Measurements from ENCODE around the gene THRA.
A peak's percentile ranks its signal among the peaks of the same experiment; 100 is the strongest.

Gene THRA

DNA sequence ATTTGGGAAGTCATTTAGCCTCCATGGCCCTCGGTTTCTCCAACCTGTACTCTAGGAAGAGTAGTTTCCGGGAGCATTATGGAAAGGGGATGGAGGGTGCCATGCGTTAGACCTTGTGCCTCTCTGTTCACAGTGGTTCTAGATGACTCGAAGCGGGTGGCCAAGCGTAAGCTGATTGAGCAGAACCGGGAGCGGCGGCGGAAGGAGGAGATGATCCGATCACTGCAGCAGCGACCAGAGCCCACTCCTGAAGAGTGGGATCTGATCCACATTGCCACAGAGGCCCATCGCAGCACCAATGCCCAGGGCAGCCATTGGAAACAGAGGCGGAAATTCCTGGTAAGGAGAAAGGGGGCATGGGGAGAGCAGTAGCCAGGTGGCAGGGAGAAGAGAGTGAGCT, 21.7 kb downstream of the THRA start:
- no peak for DNase-seq (ENCODE audit: low spot score)

DNA sequence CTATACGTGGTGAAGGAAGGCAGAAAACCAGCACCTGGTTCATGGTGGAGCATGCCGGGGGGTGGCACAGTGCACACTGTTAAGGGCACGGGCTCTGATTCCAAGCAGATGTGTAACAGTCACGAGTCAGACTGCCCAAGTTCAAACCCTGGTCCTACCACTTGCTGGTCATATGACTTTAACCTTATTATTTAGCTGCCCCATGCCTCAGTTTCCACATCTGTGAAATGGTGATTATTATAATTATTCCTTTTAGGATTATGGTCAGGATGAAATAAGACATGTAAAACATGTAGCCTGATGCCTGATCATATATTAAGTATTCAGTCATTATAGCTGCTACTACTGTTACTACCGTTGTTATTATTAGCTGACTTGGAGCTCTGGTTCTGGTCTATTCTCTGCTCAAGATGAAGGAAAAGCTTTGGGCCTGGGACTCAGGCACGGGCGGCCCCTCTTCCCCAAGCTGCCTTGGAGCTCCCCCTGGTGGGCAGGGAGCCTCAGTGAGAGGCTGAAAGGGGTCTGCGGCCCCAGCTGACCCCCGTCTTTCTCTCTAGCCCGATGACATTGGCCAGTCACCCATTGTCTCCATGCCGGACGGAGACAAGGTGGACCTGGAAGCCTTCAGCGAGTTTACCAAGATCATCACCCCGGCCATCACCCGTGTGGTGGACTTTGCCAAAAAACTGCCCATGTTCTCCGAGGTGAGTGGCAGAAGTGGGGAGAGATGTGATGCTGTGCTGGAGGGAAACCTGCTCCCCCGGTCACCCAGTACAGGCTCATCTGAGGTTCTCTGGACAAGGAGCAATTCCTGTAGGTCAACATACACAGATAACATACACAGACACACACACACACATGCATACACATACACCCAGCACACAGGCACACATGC, 23.6 kb downstream of the THRA start:
- peak; percentile 54 for DNase-seq (ENCODE audit: low spot score)

DNA sequence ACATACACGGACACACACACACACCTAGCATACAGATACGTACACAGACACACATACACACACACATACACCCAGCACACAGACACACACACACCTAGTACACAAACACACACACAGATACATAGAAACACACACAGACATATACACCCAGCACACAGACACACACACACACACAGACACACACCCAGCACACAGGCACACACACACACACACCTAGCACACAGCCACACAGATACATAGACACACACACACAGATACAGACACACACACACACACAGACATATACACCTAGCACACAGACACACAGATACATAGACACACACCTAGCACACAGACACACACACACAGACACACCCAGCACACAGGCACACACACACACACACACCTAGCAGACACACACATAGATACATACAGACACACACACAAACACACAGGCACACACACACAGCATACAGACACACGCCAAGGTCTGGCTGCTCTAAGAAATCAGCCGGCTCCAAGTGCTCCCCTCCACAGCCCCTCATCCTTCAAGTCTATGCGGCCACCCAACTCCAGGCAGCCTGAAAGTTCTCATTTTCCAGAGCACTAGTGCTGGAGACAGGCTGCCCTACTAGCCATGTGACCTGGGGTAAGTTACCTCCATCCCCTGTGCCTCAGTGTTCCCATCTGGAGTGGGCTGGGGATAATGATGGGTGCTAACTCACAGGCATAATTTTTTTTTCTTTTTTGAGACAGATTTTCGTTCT, 24.5 kb downstream of the THRA start:
- no peak for DNase-seq (ENCODE audit: low spot score)

DNA sequence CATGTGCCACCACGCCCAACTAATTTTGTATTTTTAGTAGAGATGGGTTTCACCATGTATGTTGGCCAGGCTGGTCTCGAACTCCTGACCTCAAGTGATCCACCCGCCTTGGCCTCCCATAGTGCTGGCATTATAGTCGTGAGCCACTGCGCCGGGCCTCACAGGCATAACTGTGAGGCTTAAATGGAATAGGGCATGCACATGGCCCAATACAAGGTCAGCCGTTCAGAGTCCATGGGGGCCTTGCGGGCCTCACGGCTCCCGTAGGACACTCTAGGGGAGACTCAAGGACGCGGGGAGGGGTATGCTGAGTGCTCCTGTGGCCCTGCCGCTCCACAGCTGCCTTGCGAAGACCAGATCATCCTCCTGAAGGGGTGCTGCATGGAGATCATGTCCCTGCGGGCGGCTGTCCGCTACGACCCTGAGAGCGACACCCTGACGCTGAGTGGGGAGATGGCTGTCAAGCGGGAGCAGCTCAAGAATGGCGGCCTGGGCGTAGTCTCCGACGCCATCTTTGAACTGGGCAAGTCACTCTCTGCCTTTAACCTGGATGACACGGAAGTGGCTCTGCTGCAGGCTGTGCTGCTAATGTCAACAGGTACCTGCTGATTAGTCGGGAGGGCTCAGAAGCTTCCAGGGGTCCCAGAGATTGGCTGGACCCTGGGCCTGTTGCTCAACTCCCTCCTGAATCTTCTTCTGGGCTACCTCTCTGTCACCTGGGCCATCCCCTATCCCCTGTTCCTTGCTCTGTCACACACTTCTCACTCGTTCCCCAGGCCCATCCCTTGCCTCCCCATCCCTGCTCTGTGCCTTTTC, 25.3 kb downstream of the THRA start:
- DNase-seq (ENCODE audit: low spot score): no peak

DNA sequence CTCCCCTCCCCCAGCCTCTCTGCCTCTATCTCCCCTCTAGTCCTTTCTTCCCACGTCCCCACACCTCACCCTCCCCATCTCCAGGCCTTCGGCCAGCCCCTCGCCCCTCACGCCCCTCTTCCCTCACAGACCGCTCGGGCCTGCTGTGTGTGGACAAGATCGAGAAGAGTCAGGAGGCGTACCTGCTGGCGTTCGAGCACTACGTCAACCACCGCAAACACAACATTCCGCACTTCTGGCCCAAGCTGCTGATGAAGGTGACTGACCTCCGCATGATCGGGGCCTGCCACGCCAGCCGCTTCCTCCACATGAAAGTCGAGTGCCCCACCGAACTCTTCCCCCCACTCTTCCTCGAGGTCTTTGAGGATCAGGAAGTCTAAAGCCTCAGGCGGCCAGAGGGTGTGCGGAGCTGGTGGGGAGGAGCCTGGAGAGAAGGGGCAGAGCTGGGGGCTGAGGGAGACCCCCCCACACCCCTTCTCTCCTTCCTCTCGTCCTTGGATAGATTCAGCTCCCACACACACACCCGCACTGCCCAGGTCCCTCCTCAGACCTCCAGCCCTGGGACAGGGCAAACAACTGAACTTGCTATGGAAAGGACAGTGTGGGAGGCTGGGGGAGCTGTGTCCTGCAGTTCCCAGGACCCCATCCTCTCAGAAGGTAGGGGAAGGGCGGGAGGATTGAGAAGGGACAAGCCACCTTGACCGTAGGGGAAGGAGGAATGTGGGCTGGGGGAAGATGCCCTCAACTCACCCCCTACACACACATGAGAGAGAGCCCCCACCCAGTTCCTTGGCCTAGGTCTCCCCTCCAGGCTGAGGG, 26.5 kb downstream of the THRA start:
- no peak for DNase-seq (ENCODE audit: low spot score)

DNA sequence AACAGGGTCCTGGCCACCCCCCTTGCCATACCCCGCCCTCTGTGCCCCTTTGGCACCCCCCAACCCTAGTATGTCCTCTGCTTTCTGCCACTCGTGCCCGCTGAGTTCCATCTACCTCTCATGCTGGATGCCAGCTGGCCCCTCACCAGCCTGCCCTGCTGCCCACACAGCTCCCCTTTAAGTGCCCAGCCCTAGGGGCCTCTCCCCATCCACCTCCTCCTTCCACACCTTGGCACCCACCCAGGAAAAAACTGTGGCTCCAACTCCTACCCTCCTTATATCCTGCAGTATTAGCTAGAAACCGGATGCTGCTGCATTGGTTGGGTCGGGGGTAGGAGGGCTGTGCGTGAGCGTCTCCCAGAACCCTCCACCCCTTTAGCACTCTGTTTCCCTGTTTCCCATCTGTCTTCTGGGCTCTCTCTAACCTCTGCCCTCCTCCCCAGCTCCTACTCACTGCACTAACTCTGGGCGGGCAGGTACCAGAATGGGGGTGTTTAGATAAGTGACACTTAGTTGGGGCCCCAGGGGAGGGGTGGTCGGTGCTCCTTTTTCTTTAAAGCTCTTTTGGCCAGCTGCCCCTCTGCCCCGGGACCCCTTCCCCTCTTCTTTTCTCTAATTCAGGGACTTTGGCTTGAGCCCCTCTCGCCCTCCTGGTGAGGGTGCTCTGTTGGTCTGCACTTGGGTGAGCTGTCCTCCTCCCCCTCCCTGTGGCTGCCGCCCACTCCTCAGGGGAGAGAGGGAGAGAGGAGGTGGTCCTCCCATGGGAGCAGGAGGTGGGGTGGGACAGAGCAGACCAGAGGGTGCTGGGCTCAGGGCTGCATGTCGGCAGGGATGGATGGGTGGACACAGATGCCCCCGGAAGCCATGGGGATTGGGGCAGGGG, 27.7 kb downstream of the THRA start:
- DNase-seq (ENCODE audit: low spot score): no peak

DNA sequence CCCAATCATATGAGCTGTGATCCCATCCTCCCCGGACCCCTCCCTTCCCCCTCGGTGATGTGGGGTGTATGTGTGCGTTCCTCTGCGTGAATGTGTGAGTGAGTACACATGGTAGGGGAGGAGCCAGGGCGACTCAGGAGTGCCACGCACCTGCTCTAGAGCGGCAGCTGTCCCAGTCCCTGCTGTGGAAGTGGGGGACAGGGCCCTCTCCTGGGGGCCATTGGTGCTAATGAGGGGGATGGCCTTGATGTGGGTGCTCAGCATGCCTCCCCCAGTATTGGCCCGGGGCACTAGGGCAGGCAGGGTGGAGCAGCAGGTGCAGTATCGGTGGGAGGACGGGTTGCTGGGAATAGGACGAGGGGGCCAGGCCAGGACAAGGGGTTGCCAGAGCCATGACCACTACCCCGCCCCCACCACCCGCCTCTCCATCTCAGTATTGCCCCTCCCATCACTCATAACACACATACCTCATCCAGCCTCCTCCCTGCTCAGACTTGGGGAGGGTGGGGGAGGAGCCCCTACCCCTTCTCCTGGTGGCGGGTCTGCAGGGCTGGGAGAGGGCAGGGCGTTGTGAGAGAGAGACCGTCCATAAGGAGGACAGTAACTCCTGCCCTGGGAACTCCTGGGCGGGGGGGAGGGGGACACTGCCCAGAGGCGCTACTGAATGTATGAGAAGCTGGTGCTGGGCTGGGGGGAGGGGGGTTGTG, 29.1 kb downstream of the THRA start:
- DNase-seq (ENCODE audit: low spot score): no peak

DNA sequence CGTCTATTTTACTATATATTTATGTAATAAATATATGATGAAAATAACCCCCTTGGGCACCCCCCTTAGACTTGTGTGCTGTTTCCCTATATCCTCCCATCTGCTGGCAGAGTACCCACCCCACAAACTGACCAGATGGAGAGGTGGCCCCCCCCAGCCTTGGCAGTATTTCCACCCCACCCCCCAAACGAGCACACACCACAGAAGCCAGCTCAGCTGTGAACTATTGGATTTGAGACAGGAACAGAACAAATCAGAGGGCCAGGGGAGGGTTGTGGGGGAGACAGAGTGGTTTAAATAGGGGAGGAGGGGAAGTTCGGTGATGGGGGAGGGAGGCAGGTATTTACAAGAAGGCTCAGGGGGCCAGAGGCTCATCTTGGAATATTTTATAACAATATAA, 29.8 kb downstream of the THRA start:
- DNase-seq (ENCODE audit: low spot score): no peak

DNA sequence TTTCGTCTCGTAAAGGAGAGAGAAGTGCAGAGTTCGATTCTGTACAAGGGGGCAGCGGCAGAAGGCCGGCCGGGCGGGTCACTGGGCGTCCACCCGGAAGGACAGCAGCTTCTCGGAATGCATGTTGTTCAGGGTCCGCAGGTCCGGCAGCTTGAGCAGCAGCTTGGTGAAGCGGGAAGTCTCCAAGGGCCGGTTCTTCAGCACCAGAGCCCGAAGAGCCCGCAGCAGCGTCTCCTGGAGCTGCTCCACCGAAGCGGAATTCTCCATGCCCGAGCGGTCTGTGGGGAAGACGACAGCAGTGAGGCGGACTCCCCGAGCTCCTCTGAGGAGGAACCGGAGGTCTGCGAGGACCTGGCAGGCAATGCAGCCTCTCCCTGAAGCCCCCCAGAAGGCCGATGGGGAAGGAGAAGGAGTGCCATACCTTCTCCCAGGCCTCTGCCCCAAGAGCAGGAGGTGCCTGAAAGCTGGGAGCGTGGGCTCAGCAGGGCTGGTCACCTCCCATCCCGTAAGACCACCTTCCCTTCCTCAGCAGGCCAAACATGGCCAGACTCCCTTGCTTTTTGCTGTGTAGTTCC, 30.3 kb downstream of the THRA start:
- no peak for DNase-seq (ENCODE audit: low spot score)

DNA sequence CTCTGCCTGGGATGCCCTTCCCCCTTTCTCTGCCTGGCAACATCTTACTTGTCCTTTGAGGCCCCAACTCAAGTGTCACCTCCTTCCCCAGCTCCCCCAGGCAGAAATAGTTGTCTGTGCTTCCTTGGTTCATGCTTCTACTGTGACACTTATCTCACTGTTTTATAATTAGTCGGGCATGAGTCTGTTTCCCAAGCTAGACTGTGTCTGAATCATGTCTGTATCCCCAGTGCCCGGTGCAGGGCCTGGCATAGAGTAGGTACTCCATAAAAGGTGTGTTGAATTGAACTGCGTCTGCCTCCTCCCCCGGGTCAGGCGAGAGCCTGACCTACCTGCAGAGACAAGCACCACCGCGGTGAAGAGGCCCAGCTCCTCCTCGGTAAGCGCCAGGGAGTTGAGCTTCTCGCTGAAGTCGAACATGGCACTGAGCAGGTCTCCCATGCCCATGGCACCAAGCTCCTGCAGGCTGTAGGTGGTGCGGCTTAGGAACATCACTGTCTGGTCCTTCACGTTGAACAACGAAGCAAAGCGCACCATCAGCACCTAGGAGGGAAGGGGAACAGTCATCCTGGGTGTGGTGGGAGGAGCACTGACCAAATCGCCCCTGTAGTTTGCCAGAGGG, 30.9 kb downstream of the THRA start:
- no peak for DNase-seq (ENCODE audit: low spot score)

DNA sequence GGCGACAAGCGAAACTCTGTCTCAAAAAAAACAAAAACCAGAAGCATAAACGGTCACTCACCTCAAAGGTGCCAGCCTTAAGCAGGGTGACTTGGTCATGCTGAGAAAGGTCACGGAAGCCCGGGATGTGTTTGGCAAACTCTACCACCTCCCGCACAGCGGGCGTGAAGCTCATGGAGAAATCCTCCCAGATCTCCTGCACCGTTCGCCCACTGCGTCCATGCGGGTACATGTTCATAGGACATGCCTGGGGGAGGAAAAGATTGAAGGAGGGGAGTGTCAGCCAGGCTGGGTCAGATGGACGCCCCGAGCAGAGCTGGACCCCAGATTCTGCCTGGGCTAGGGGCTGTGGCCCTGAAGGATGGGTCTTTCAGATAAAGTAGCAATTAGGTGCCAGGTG, 32.1 kb downstream of the THRA start:
- no peak for DNase-seq (ENCODE audit: low spot score)

DNA sequence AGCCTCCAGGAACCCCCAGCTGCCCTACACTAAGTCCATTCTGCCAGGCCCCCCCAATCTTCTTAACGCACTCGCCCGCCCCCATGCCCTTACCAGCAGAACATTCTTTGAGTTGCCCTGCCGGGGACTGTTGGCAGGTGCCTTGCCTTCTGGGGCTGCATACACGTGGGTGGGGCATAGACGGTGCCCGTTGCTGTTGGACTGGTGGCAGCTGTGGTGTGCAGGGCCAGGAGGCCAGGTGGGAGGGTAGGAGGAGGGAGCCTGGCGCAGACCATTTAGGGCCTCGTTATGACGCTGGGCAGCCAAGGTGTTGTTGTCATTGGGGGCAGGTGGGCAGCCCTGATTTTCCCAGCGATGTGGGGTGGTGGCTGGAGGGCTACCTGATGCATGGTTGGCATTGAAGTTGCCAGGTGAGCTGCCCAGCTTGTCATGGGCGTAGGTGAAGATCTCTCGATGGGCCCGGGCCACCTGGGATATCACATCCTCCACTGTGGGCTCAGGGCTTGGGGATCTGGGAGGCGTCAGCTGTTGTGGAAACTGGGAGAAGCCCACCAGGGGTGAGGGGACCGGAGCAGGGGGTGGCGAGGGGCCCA, 32.7 kb downstream of the THRA start:
- DNase-seq (ENCODE audit: low spot score): no peak

DNA sequence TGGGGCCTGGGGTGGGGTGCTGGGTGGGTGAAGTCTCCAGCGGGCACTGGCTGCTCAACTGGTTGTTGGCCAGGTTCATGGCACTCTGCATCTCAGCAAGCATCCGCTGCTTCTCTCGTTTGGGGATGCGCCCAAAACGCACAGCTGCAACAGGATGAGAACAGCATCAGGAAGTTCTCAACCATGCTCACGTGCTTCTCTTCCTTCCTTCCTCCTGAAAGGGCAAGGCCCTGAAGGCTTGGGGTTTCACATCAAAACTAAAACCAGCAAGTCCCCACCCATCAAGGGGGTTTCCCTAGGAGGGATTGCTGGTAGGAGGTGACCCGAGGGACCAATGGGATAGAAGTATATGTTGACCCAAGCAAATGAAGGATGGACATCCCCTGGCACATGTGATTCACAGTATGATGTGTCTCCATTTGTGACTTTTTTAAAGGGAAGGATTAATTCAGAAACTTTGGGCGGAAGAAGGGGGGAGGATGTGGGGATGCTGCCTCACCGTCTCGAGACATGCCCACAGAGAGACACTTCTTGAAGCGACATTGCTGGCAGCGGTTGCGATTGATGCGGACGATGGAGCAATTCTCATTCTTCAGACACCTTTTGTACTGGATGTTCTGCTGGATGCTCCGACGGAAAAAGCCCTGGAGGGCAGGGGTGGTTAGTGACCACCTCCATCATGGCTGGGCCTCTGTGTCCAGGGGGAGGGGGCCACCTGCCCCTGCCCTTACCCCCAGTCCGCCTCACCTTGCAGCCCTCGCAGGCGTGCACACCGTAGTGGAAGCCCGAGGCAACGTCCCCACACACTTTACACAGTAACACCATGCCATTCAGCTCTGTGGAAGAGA, 33.4 kb downstream of the THRA start:
- DNase-seq (ENCODE audit: low spot score): no peak

DNA sequence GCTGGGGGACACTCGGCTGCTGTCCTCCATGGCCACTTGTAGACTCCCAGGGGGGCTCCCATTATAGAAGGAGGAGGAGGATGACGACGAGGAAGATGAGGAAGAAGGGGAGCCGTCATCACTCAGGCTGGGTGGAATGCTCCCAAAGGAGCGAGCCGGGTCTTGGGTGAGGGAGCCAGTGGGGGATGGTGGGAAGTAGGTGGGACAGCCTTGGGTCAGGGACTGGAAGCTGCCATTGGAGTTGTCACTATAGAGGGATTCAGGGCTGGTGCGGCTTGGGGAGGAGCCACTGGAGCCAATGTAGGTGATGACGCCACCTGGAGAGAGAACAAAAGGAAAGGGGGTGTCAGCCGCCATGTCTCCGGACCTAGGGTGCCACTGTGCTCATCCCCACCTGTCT, 34.3 kb downstream of the THRA start:
- DNase-seq (ENCODE audit: low spot score): no peak

DNA sequence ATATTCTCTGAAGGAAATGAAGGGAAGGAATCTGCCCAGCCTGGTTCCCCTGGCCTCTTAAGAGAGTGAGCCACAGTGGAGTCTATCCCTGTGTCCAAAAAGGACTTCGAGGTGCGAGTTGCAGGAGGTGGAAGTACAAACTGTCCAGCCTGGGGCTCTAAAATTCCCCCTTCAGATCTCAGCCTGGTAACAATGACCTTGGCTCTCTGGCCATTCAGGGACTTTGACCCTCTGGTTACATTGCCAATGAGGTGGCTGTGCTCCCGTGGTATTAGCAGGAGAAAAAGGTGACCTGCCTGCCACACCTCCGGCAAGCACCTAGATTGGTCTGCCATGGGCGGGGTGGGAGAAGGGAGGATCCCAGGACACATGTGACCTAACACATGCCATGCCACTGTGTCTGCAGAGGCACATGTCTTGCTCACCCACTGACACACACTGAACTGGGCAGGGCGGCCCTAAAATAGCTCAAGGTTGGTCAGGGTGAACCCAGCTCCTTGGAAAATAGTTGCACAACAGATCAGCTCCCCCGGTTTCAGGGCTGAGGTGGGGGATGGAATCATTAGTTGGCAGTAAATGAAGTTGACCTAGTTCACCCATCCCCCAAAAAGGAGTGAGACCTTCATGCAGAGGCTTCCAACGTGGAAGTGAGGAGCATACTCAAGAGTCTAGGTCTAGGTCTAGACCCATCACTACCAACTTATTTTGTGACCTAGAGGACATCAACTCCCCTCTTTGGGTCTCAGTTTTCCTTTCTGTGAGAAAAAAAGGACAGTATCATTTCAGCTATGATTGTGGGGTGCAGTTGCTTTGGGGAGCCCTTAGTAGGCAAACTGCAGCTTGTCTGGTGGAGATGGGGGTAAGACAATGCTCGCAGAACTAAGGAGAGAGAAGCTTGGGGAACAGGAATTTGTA, 35.4 kb downstream of the THRA start:
- DNase-seq (ENCODE audit: low spot score): no peak

DNA sequence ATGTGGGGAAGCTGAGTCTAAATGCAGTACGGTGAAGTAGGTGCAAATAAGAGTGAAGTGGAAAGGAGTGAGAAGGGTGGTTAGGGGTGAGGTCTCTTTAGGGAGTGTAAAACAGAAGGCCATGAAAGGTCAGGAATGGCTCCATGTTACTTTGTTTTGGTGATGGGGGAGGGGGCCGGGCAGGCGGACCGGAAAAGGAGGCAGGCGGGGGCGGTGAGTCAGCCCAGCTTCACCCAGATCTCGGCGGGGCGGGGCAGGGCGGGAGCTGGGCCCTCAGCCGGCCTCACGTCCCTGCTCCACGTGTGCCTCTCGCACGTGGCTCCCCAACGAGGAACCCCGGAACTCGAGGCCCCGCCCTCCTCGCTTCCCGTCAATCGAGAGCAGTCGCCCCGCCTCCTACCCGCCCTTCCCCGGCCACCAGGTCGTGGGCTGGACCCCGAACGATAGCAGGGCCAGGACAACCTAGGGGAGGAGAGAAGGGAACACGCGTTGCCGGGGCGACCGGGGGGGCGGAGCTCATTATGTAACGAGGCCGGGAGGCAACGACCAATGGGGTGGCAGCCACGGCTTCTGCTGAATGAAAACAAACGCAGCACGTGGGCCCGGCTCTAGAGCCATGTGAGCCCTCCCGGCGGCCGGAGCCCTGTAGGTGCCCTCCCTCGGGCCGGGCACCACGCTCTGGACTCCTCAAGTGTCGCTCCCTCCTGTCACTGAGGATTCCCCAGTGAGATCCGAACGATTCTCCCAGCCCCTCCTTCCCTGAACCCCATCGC, 36.3 kb downstream of the THRA start:
- peak; percentile 100 for DNase-seq (ENCODE audit: low spot score)
